Right cardiac atrium (tissue), 5 donors: ENCODE measurements around the gene JAM3. TPM values are rescaled to one million over a fixed set of nuclear protein-coding genes. Genes with fewer than 3 reads are reported as not detected.

Source experiments
- ATAC-seq, 2 donors: fragments of 200-7000 bp; cut with Tn5 transposase; one replicate each; pipeline versions ENCODE4 v1.8.0 to v1.9.1; 2020; ENCODE audit warnings: moderate library complexity in 2 of 2, mild to moderate bottlenecking in 1 of 2
- DNase-seq, 3 donors: peaks; one replicate each; pipeline ENCODE4 v3.0.0-alpha.2; 2020
- H3K27ac ChIP-seq: one replicate; pipeline ENCODE4 v1.5.1; 2013; ENCODE audit warnings: mild to moderate bottlenecking, low read length, control low read depth, moderate library complexity
- H3K27me3 ChIP-seq: one replicate; pipeline ENCODE4 v1.6.1; 2013; ENCODE audit not compliant: control insufficient read depth, insufficient read depth
- H3K4me1 ChIP-seq: one replicate; pipeline ENCODE4 v1.6.1; 2013; ENCODE audit warnings: low read length; ENCODE audit not compliant: control insufficient read depth, insufficient read depth
- H3K4me3 ChIP-seq: one replicate; pipeline ENCODE4 v1.5.1; 2013; ENCODE audit warnings: low read length, control low read depth
- H3K9me3 ChIP-seq: one replicate; pipeline ENCODE4 v1.6.1; 2013; ENCODE audit warnings: low read length; ENCODE audit not compliant: control insufficient read depth
- WGBS: extraction: QIAGEN DNeasy Blood & Tissue Kit; methylation state at CpG from one replicate; pipeline ENCODE4 v1.1.7; 2013; 5-methylcytosine and 5-hydroxymethylcytosine counted together
- intact Hi-C, 4 donors: fragments of 100-400 bp; cut with DNase I; formaldehyde crosslinking; loops; one replicate each; pipeline versions ENCODE4 v1.11.0 to v1.14.0; 2022 to 2023
- polyA plus RNA-seq: library from polyadenylated mRNA; stranded (reverse); fragments of 200-250 nt; gene quantifications from one replicate; pipeline ENCODE4 v1.2.3, GENCODE V29; 2013
- total RNA-seq, 4 donors: library from RNA; stranded (reverse); fragmentation: NEBNext Ultra II Directional; extraction: Animal tissue kit (Norgen Biotek cat#: 25700); gene quantifications; one replicate each; pipeline ENCODE4 v1.2.1, GENCODE V29; 2021
- donor health status: healthy with polysubstance abuse.
- donor health status: DM: no; HTN: yes; CAD: no.
- donor health status: DM: no; HTN: no; CAD: no.
- donor health status: DM: no; HTN: yes; CAD: no; lungs with severe emphysema.
- donor health status: DM: yes; HTN: yes; CAD: no.

JAM3 gene
- total and polyA plus RNA-seq, 5 donors = 22.2 to 45.5 (median 44.8) TPM

- 97% methylated on average over 6 of the region's 6 CpGs for WGBS
- Histone ChIP-seq H3K9me3 (no peaks in the 10 kb centered on the region), H3K27me3 (no peaks in the 10 kb centered on the region), H3K4me3 (no peak overlapping the region), H3K4me1 (no peaks in the 10 kb centered on the region), H3K27ac (no peak overlapping the region)
- intact Hi-C loops = no loop called here
- no peak for DNase-seq
- ATAC-seq = no peak
These were observed 131.8 kb downstream of the JAM3 start for GRCh38 chr11:134200688-134201087.

Other genes starting within 250 kb of the JAM3 start
- not detected for gene SPATA19, start 223.6 kb upstream of the JAM3 start, total RNA-seq
- gene SPATA19, start 223.6 kb upstream of the JAM3 start, polyA plus RNA-seq = not detected
- gene IGSF9B, start 112.1 kb upstream of the JAM3 start, total RNA-seq = 10 to 100 TPM; 40.1 to 58.9 (median 54.3) TPM
- gene IGSF9B, start 112.1 kb upstream of the JAM3 start, polyA plus RNA-seq = 27.8 TPM
- gene NCAPD3, start 154.9 kb downstream of the JAM3 start, total RNA-seq = 10 to 100 TPM in 2 of 4 donors, 1 to 10 TPM in 2; 8.7 to 11.1 (median 10.0) TPM
- gene NCAPD3, start 154.9 kb downstream of the JAM3 start, polyA plus RNA-seq = 5.4 TPM
- gene VPS26B, start 155.6 kb downstream of the JAM3 start, total RNA-seq = 10 to 100 TPM; 31.5 to 38.0 (median 35.2) TPM
- 18.7 TPM for gene VPS26B, start 155.6 kb downstream of the JAM3 start, polyA plus RNA-seq
- gene THYN1, start 184.3 kb downstream of the JAM3 start, total RNA-seq = 10 to 100 TPM; 35.6 to 51.3 (median 44.2) TPM
- gene THYN1, start 184.3 kb downstream of the JAM3 start, polyA plus RNA-seq = 57.0 TPM
- 10 to 100 TPM; 18.7 to 34.6 (median 27.3) TPM for gene ACAD8, start 184.5 kb downstream of the JAM3 start, total RNA-seq
- gene ACAD8, start 184.5 kb downstream of the JAM3 start, polyA plus RNA-seq = 25.6 TPM
- not detected for gene GLB1L3, start 207.3 kb downstream of the JAM3 start, total RNA-seq
- gene GLB1L3, start 207.3 kb downstream of the JAM3 start, polyA plus RNA-seq = not detected